ENCODE measurements around the gene SH3PXD2B. TPM values are rescaled to one million over a fixed set of nuclear protein-coding genes. Genes with fewer than 3 reads are reported as not detected.
A peak's percentile ranks its signal among the peaks of the same experiment; 100 is the strongest.

SH3PXD2B gene
- total and polyA plus RNA-seq, 10 donors = 2.0 to 31.8 (median 9.9) TPM

DNA sequence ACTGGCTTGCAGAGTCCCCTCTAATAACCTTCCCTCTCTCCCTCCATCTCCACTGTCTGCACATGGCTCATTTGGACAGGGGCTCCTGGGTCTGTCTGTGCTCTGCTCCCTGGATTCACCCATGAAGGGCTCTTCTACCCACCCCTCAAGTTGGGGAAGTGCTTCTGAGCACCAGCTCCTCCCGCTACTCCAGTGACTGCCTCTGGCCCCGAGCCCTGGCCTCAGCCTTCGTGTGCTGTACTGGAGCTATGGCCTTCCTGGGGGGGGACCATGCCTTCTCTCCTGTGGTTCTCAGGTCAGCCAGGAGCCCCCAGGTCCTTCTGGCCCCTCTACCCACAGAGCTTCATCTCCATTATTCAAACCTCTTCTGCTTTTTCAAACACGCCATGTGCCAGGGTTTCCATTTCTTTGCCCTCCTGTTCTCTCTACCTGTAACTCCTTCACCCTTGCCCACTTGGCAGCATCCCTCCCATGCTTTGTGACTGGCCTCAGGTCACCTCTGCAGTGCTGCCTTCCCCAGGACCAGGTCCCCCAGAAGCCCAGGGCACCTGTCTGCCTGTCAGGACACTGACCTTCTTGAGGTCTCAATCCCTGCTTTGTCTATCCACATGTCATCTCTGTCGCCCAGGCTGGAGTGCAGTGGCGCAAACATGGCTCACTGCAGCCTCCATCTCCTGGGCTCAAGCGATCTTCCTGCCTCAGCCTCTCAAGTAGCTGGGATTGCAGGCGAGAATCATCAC lies 9.5 kb downstream of the SH3PXD2B start:
- H3K27ac ChIP-seq = no peak overlapping the region
- peak; percentile 45 for DNase-seq
- no peaks in the 10 kb centered on the region for H3K9me3 ChIP-seq

DNA sequence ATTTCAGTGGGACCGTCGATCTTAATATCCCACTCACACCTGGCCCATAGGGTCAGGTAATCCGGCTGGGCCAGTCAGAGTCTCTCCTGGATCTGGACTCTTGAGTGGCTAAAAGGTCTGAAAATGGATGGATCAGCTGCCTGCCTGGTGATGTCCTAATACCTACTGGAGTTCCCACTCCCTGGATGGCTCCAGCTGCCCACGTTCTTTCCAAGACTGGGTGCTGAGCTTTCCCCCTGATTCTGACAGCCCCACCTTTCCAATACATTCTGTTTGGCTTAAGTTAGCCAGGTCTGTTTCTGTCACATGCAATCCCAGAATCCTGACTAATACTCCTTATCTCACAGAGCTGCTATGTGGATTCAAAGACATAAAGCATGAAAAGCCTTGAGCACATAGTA lies 10.2 kb downstream of the SH3PXD2B start:
- 86 to 97% (median 91%) methylated on average over 4 of the region's 4 CpGs for WGBS, 5 donors
- TF ChIP-seq POLR2AphosphoS5 (IDR thresholded peaks at IDR 0.05) = no peak
- TF ChIP-seq, protein P1, sequence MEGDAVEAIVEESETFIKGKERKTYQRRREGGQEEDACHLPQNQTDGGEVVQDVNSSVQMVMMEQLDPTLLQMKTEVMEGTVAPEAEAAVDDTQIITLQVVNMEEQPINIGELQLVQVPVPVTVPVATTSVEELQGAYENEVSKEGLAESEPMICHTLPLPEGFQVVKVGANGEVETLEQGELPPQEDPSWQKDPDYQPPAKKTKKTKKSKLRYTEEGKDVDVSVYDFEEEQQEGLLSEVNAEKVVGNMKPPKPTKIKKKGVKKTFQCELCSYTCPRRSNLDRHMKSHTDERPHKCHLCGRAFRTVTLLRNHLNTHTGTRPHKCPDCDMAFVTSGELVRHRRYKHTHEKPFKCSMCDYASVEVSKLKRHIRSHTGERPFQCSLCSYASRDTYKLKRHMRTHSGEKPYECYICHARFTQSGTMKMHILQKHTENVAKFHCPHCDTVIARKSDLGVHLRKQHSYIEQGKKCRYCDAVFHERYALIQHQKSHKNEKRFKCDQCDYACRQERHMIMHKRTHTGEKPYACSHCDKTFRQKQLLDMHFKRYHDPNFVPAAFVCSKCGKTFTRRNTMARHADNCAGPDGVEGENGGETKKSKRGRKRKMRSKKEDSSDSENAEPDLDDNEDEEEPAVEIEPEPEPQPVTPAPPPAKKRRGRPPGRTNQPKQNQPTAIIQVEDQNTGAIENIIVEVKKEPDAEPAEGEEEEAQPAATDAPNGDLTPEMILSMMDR (IDR thresholded peaks at IDR 0.05 in 8 of 11, conservative IDR thresholded peaks at IDR 0.05 in 3 of 11) = no peak
- no peak for TF ChIP-seq POLR2A (IDR thresholded peaks at IDR 0.05)
- Histone ChIP-seq H3K27me3 (replicated peaks in 1 of 7) (peaks cover 0 to 50% (median 10%) of the 10 kb centered on the region in 7 donors), H3K27ac (no peak overlapping the region), H3K36me3 (no peaks in the 10 kb centered on the region), H3K4me1 (peaks cover 0 to 16% (median 4%) of the 10 kb centered on the region in 6 donors), H3K9me3 (no peaks in the 10 kb centered on the region), H3K4me3 (no peak overlapping the region)
- peak; percentile 16 for DNase-seq
- intact Hi-C loops (cut with DNase I; ENCODE audit: low total_unique reads) = no loop called here

More for the DNA sequence above, 9.5 kb downstream of the SH3PXD2B start:
- H3K36me3 ChIP-seq = no peaks in the 10 kb centered on the region
- 66 to 83% (median 75%) methylated on average over 8 of the region's 8 CpGs for WGBS, 5 donors
- TF ChIP-seq POLR2AphosphoS5 (IDR thresholded peaks at IDR 0.05) = no peak
- TF ChIP-seq, protein P1 (IDR thresholded peaks at IDR 0.05 in 8 of 11, conservative IDR thresholded peaks at IDR 0.05 in 3 of 11) = no peak
- TF ChIP-seq POLR2A (IDR thresholded peaks at IDR 0.05) = no peak
- H3K27me3 ChIP-seq (replicated peaks in 1 of 7) = peaks cover 0 to 52% (median 10%) of the 10 kb centered on the region in 7 donors
- intact Hi-C loops (cut with DNase I; ENCODE audit: low total_unique reads) = no loop called here
- peaks cover 0 to 16% (median 4%) of the 10 kb centered on the region in 6 donors for H3K4me1 ChIP-seq
- no peak overlapping the region for H3K4me3 ChIP-seq

DNA sequence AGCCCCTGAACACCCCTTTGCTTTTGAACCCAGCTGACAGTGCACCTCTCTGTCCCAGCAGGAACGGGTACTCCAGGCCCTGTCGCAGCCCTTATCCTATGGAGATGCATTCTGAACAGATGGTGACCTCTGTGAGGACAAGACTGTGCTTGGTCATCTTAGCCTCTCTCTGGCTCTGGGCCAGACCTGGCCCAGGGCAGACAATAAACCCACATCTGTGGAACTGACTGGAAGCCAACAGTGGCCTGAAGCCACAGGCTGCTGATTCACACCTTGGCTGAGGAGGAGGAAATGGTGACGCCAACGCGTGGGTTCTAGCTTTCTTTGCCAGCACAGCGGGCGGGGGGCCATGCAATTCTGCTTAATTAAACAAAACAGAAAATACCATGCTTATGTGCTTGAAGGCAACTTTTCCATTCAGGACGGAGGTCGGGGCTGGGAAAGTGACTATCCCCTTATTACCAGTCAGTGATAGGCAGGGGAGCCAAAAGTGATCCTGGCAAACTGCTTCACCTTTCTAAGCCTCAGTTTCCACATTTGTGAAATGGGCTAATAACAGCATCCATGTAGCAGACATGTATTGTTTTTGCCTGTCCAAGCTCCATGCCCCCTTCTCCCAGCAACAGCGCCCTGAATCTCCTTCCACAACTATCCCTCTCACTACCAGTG lies 10.8 kb downstream of the SH3PXD2B start:
- intact Hi-C loops (cut with DNase I; ENCODE audit: low total_unique reads) = no loop called here
- peak in 1 of 3 donors; percentile 40 for TF ChIP-seq POLR2AphosphoS5 (IDR thresholded peaks at IDR 0.05)
- no peak for TF ChIP-seq POLR2A (IDR thresholded peaks at IDR 0.05)

DNA sequence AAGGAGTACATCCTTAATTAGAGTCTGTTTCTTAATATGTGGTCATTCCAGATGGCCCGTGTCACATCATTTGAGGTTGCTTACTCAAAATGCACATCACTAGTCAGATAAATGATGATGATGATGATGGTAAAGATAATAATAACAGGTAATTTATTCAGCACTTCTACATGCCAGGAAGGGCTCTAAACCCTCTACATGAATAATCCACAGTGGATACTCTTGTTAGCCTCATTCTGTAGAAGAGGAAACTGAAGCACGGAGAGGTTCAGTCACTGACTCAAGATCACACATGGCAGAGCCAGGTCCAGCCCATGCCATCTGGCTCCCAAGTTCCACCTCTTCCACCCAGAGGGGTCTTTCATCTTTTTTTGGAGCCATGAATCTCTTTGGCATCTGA lies 11.7 kb downstream of the SH3PXD2B start:
- Histone ChIP-seq H3K4me1 (peaks cover 0 to 26% (median 10%) of the 10 kb centered on the region in 6 donors), H3K36me3 (no peaks in the 10 kb centered on the region), H3K4me3 (no peak overlapping the region), H3K27ac (no peak overlapping the region), H3K27me3 (replicated peaks in 1 of 7) (peaks cover 0 to 53% (median 10%) of the 10 kb centered on the region in 7 donors), H3K9me3 (no peaks in the 10 kb centered on the region)
- 82 to 94% (median 87%) methylated on average over 2 of the region's 2 CpGs for WGBS, 5 donors
- intact Hi-C loops (cut with DNase I; ENCODE audit: low total_unique reads) = no loop called here
- no peak for DNase-seq
- TF ChIP-seq POLR2A (IDR thresholded peaks at IDR 0.05) = no peak
- TF ChIP-seq POLR2AphosphoS5 (IDR thresholded peaks at IDR 0.05) = no peak
- TF ChIP-seq, protein P1 (IDR thresholded peaks at IDR 0.05 in 8 of 11, conservative IDR thresholded peaks at IDR 0.05 in 3 of 11) = no peak

More for the DNA sequence above, 10.8 kb downstream of the SH3PXD2B start:
- peaks cover 0 to 45% (median 10%) of the 10 kb centered on the region in 7 donors for H3K27me3 ChIP-seq (replicated peaks in 1 of 7)
- peak; percentile 70 for DNase-seq
- H3K4me1 ChIP-seq = peaks cover 0 to 16% (median 4%) of the 10 kb centered on the region in 6 donors
- WGBS, 5 donors = 39 to 48% (median 41%) methylated on average over 10 of the region's 10 CpGs
- H3K4me3 ChIP-seq = no peak overlapping the region
- H3K9me3 ChIP-seq = no peaks in the 10 kb centered on the region
- H3K36me3 ChIP-seq = no peaks in the 10 kb centered on the region
- H3K27ac ChIP-seq = no peak overlapping the region
